ENCODE results near the gene MRRF. TPM values are rescaled to one million over a fixed set of nuclear protein-coding genes. Genes with fewer than 3 reads are reported as not detected.

Gene MRRF
- total RNA-seq, 1 experiment from 2014 or later, result 28.6 TPM

GRCh38 chr9:122380293-122380692 lies 115.6 kb downstream of the MRRF start:
- DNase-seq (ENCODE audit: low read depth), result no peak

Other genes with a start within 250 kb of the MRRF start
- gene TTLL11, start 171.6 kb upstream of the MRRF start, total RNA-seq (2014; rRNA removed; shearing (Covaris generic)), result 0.60 and 2.0 TPM in 2 replicates
- 30.6 and 40.1 TPM in 2 replicates for gene NDUFA8, start 105.1 kb upstream of the MRRF start, total RNA-seq (2014; rRNA removed; shearing (Covaris generic))
- gene MORN5, start 105.0 kb upstream of the MRRF start, total RNA-seq (2014; rRNA removed; shearing (Covaris generic)), result not detected in 2 replicates
- under 0.01 and 0.12 TPM in 2 replicates for gene LHX6, start 35.9 kb upstream of the MRRF start, total RNA-seq (2014; rRNA removed; shearing (Covaris generic))
- 10.2 and 12.5 TPM in 2 replicates for gene RBM18, start within 50 bp of the MRRF start, total RNA-seq (2014; rRNA removed; shearing (Covaris generic))
- 10.1 and 11.5 TPM in 2 replicates for gene PTGS1, start 106.1 kb downstream of the MRRF start, total RNA-seq (2014; rRNA removed; shearing (Covaris generic))
- gene OR1J1, start 213.0 kb downstream of the MRRF start, total RNA-seq (2014; rRNA removed; shearing (Covaris generic)), result not detected in 2 replicates
- gene OR1J2, start 245.9 kb downstream of the MRRF start, total RNA-seq (2014; rRNA removed; shearing (Covaris generic)), result not detected in 2 replicates